RPMI8226 (cell line): Measurements from ENCODE around the gene CCDC47.

ENCODE experiments used
- DNase-seq: peaks from one replicate; pipeline ENCODE4 v3.0.0-alpha.2; 2015

The CCDC47 gene

DNA sequence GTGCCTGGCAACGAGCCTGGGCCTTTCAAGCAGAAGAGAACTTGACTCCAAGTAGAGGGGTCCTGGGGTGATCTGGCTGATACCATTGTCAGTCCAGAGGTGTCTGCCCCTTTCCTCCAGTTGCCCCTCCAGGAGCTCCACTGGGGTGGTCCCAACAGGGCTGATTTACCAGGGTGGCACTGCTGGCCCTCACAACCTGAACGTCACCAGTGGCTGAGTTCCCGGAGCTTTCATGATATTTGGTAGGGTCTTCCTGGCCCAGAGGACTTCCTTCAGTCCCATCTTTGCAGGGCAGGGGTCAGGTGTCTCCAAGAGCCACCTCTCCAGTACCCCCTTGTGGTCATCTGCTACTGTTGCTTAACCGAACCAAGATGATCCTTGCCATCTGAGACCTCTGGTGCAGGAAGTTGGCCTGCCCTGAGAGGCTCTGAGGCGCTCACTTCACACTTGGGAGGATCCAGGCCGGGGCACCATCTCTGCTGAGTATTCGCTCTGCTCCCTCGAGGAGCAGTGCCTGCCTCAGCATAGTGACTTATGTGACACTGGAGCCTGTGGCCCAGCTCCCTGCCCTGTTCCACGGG, 76.9 kb downstream of the CCDC47 start:
- DNase-seq: peak; percentile 32

DNA sequence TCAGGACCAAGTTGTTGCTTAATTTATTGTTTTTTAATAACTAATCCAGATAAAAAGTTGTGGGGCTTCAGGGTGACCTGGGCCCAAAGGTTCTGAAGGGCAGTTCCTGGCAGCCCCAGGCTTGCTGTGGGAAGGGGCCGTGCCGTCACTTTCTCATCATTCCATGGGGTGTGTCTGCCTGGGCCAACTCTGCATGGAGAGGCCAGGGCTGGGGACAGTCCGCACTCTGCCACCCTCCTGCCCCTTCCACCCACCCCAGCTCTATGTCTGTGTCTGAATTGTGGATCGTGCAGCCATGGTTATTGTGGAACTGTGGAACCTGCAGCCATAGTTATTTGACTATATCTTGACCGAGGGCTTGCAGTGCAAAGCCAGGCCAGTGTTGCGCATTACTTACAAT, 77.5 kb downstream of the CCDC47 start:
- DNase-seq: no peak
